Heart right ventricle (tissue), 16 donors: ENCODE measurements around the gene CELSR1. TPM values are rescaled to one million over a fixed set of nuclear protein-coding genes. Genes with fewer than 3 reads are reported as not detected.

ENCODE experiments used
- ATAC-seq, 8 donors: fragments of 200-7000 bp; cut with Tn5 transposase; one replicate each; pipeline ENCODE4 v1.9.1; 2020; ENCODE audit warnings: mild to moderate bottlenecking in 8 of 8, moderate library complexity in 8 of 8, moderate number of reproducible peaks in 1 of 8
- DNase-seq, 2 donors: peaks; one replicate each; pipeline ENCODE4 v3.0.0-alpha.2; 2020
- H3K27ac ChIP-seq, 10 donors: fragments of 200-600 bp; sonication (generic) in 2 of 10; one replicate each; pipeline versions ENCODE4 v1.5.0 to v1.8.0; 2020 to 2022; ENCODE audit warnings: mild to moderate bottlenecking in 3 of 10
- H3K27me3 ChIP-seq, 7 donors: fragments of 200-600 bp; one replicate each; pipeline ENCODE4 v1.8.0; 2021 to 2022; ENCODE audit warnings: mild to moderate bottlenecking in 2 of 7
- H3K36me3 ChIP-seq, 9 donors: fragments of 200-600 bp; sonication (generic) in 1 of 9; one replicate each; pipeline versions ENCODE4 v1.5.0 to v1.8.0; 2020 to 2022; ENCODE audit warnings: mild to moderate bottlenecking in 2 of 9
- H3K4me1 ChIP-seq, 9 donors: fragments of 200-600 bp; sonication (generic) in 1 of 9; one replicate each; pipeline versions ENCODE4 v1.5.0 to v1.8.0; 2020 to 2022; ENCODE audit warnings: mild to moderate bottlenecking in 4 of 9
- H3K4me3 ChIP-seq, 10 donors: fragments of 200-600 bp; sonication (generic) in 2 of 10; one replicate each; pipeline versions ENCODE4 v1.5.0 to v1.8.0; 2020 to 2022; ENCODE audit warnings: mild to moderate bottlenecking in 7 of 10, moderate library complexity in 2 of 10
- H3K9me3 ChIP-seq, 11 donors: fragments of 200-600 bp in 10 of 11; sonication (generic) in 2 of 11; one replicate each; pipeline versions ENCODE4 v1.5.0 to v1.8.0; 2013 to 2022; ENCODE audit warnings: mild to moderate bottlenecking in 2 of 11, control low read depth in 1 of 11, moderate library complexity in 1 of 11
- WGBS, 2 donors: extraction: QIAGEN DNeasy Blood & Tissue Kit; methylation state at CpG; one replicate each; pipeline ENCODE4 v1.1.7; 2013; ENCODE audit warnings: inconsistent platforms in 1 of 2; 5-methylcytosine and 5-hydroxymethylcytosine counted together
- intact Hi-C, 10 donors: fragments of 100-400 bp; cut with DNase I; formaldehyde crosslinking; loops; one replicate each; pipeline versions ENCODE4 v1.11.1 to v1.14.2; 2022
- polyA plus RNA-seq, 2 donors: library from polyadenylated mRNA; stranded (reverse); fragments of 200-250 nt; gene quantifications; one replicate each; pipeline ENCODE4 v1.2.3, GENCODE V29; 2013
- total RNA-seq, 10 donors: library from RNA; stranded (reverse); fragmentation: NEBNext Ultra II Directional in 3 of 10; extraction: Animal tissue kit (Norgen Biotek cat#: 25700) in 3 of 10; gene quantifications; one replicate each; pipeline versions ENCODE4 v1.2.1 to v1.2.4, GENCODE V29; 2021 to 2023
- TF ChIP-seq, protein P1 (sequence below), 9 donors: fragments of 200-600 bp; sonication (generic) in 2 of 9; IDR thresholded peaks; one replicate each; pipeline versions ENCODE4 v1.5.0 to v1.8.0; 2021 to 2022; ENCODE audit warnings: antibody characterized with exemption in 9 of 9, mild to moderate bottlenecking in 5 of 9, moderate library complexity in 1 of 9
- donor health status: Arrhythmogenic right ventricular cardiomyopathy.
- donor health status: ischemic (EF 13 %, LVEDD 7.1; RV severe dilation, severe dysfunction).
- donor health status: healthy with polysubstance abuse.
- donor health status: DM: no; HTN: yes; CAD: no.
- donor health status: DM: no; HTN: no; CAD: no.
- donor health status: ischemic (EF 25% LVEDD 6.9; RV normal size, moderate dysfunction).
- donor health status: ischemic (EF 25% LVEDD 5.7; RV mildly dilated, moderate dysfunction).
- donor health status: healthy.
- donor health status: DM: yes; HTN: yes; CAD: no.
- donor health status: Ischemic cardiomyopathy.
- donor health status: ischemic (EF 35%, LVEDD 5.7; RV mildly dilated, moderate dysfunction).
- donor health status: nonischemic (EF 11% LVEDD 7.7; RV severe dilation, severe dysfunction).
- donor health status: DM: yes; HTN: yes; CAD: no.
- donor health status: PGD.
- donor health status: ischemic (EF 29% LVEDD 5.4; RV normal size, mild dysfunction).
- donor health status: nonischemic (EF 23%, LVEDD 6.1; RV moderate dilation, normal function).

The CELSR1 gene
- total and polyA plus RNA-seq, 12 donors = 4.0 to 16.7 (median 11.4) TPM

DNA sequence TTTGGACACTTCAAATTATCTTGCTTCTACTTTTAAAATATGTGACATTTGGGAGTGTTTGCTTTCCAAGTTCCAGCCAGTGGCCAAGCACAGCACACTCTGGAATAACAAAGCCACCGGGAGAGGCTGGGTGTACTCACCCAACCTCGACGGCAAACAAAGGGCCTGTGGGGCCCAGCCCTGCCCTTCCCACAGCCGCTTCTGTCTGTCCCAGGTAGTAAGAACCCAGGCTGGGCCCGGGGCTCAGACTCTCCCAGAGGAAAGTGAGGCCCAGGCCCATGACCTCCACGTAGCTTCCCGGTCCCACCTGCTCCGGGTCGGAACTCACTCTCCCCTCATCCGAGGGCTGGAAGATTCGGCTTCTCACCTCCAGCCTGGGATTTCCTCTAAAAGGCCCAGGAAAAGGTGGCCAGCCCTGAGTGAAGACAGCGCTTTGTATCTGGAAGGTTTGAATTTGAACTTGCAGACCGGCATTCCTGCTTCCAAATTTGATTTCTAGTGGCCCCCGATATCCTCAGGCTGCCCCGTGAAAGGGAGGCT lies 93.5 kb downstream of the CELSR1 start:
- Histone ChIP-seq H3K36me3 (no peaks in the 10 kb centered on the region), H3K27me3 (no peaks in the 10 kb centered on the region), H3K27ac (no peak overlapping the region), H3K4me3 (no peak overlapping the region), H3K9me3 (no peaks in the 10 kb centered on the region), H3K4me1 (no peaks in the 10 kb centered on the region)
- TF ChIP-seq, protein P1, sequence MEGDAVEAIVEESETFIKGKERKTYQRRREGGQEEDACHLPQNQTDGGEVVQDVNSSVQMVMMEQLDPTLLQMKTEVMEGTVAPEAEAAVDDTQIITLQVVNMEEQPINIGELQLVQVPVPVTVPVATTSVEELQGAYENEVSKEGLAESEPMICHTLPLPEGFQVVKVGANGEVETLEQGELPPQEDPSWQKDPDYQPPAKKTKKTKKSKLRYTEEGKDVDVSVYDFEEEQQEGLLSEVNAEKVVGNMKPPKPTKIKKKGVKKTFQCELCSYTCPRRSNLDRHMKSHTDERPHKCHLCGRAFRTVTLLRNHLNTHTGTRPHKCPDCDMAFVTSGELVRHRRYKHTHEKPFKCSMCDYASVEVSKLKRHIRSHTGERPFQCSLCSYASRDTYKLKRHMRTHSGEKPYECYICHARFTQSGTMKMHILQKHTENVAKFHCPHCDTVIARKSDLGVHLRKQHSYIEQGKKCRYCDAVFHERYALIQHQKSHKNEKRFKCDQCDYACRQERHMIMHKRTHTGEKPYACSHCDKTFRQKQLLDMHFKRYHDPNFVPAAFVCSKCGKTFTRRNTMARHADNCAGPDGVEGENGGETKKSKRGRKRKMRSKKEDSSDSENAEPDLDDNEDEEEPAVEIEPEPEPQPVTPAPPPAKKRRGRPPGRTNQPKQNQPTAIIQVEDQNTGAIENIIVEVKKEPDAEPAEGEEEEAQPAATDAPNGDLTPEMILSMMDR (IDR thresholded peaks at IDR 0.05) = no peak
- 83% methylated on average over 15 of the region's 15 CpGs for WGBS, 2 donors
- ATAC-seq (no peak), DNase-seq (no peak)
- intact Hi-C loops = no loop called here

DNA sequence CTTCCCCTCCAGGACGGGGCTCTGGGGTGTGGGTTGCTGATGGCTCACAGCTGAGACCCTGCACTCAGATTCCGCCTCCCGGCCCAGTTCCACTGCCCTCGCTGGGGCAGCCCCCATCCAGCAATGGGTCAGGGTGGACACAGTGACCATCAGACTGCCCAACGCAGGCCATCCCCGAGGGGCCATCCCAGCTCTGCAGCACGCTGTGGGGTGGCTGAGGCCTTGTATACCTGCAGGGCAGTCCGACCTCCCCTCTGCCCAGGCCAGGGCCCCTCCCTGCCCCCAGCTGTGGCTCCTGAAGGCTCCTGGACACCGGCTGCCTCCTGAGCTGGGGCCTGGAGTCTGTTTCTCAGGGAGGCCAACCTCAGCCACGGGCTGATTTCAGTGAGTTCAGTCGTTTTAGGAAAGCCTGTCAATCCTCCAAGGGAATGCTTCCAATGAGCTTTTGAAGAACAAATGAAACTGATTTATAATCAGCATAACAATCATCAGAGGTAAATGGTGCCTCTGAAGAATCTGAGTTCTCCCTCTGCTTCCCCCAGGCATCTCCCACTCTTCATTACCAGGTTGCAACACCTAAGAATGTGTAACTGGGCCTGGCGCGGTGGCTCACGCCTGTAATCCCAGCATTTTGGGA lies 95.1 kb downstream of the CELSR1 start:
- no peaks in the 10 kb centered on the region for H3K9me3 ChIP-seq
- H3K4me3 ChIP-seq = no peak overlapping the region
- no peaks in the 10 kb centered on the region for H3K36me3 ChIP-seq
- H3K27ac ChIP-seq = no peak overlapping the region
- H3K4me1 ChIP-seq = no peaks in the 10 kb centered on the region
- DNase-seq = no peak
- TF ChIP-seq, protein P1 (IDR thresholded peaks at IDR 0.05) = no peak
- no peaks in the 10 kb centered on the region for H3K27me3 ChIP-seq
- ATAC-seq = no peak
- intact Hi-C loops = no loop called here
- 86 to 87% methylated on average over 14 of the region's 14 CpGs for WGBS, 2 donors

DNA sequence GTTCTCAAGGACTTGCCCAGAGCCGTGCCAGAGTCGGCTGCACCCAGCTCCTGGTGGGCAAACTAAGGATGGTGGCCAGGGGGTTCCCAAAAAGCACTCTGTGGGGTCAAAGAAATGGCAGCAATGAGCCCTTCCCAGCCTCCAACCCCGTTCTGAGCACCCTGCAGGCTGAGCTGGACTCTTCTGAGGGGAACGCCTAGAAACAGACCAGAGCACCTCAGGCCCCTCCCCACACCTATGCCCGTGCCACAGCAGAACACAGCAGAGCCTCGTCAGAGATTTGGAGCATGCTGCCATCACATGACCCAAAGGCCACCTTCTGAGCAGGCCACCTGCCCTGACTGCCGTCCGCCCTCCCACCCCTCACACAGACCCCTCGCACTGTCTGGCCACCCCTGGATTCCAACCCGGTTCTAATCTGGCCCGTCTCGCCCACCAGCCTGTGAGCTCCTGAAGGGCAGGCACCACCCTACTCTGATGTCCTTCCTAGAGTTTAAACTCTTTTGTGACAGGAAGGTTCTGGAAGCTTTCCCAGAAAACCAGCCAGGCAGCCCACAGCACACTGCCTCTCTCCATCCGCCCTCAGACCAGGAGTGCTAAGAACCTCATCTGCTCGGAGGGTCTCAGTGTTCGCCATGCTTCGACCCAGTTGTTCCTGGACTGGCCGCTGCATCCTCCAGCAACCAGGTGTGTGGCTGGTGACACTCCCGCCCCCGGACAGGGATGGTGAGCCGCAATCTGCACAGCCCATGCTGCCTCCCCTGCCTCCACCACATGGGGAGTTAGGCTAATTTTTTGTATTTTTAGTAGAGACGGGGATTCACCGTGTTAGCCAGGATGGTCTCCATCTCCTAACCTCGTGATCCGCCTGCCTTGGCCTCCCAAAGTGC lies 97.6 kb downstream of the CELSR1 start:
- no peak overlapping the region for H3K4me3 ChIP-seq
- DNase-seq (no peak), ATAC-seq (no peak)
- TF ChIP-seq, protein P1 (IDR thresholded peaks at IDR 0.05) = no peak
- 83% methylated on average over 24 of the region's 24 CpGs for WGBS, 2 donors
- H3K4me1 ChIP-seq = no peaks in the 10 kb centered on the region
- no peaks in the 10 kb centered on the region for H3K36me3 ChIP-seq
- H3K27ac ChIP-seq = no peak overlapping the region
- no peaks in the 10 kb centered on the region for H3K27me3 ChIP-seq
- intact Hi-C loops = no loop called here
- no peaks in the 10 kb centered on the region for H3K9me3 ChIP-seq

DNA sequence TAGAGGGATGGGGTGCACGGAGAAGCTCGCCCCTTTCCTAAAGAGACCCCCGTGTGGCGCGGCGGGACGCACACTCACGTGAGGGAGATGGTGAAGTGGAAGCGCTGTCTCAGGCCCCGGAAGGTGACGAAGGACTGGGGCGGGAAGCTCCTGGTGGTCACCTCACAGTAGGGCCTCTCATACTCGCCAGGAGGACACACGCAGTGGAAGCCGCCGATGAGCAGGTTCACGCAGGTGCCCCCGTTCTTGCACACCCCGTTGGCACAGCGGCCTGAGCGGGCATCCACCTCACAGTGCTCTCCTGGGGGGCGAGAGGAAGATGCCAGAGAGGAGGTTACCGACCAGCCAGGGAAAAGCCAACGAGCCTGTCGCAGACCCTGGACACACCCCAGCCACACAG lies 98.3 kb downstream of the CELSR1 start:
- TF ChIP-seq, protein P1 (IDR thresholded peaks at IDR 0.05) = no peak
- H3K4me3 ChIP-seq = no peak overlapping the region
- H3K27ac ChIP-seq = no peak overlapping the region
- H3K36me3 ChIP-seq = no peaks in the 10 kb centered on the region
- no peaks in the 10 kb centered on the region for H3K27me3 ChIP-seq
- H3K9me3 ChIP-seq = no peaks in the 10 kb centered on the region
- ATAC-seq (no peak), DNase-seq (no peak)
- 92 to 93% methylated on average over 25 of the region's 25 CpGs for WGBS, 2 donors
- no peaks in the 10 kb centered on the region for H3K4me1 ChIP-seq
- intact Hi-C loops = no loop called here
